MCF 10A (cell line): ENCODE measurements around the gene CCDC148. TPM values are rescaled to one million over a fixed set of nuclear protein-coding genes. Genes with fewer than 3 reads are reported as not detected.

Experiments
- BruUV-seq: library from RNA; stranded (reverse); fragments of 400-500 nt; replicated peaks from 2 replicates; lab custom pipeline; 2021; lab: Mats Ljungman, UMichigan
- CTCF ChIA-PET: fragments of 300-600 bp; sonication (Branson Sonifier 250); formaldehyde crosslinking; extraction: SDS; loops from one replicate; lab custom pipeline; 2021; ENCODE audit warnings: antibody characterized with exemption, inconsistent platforms; lab: Yijun Ruan, JAX
- POLR2A ChIA-PET: fragments of 300-600, 350-650 bp; sonication (Branson Sonifier 250); formaldehyde crosslinking; extraction: SDS; loops from one replicate; lab custom pipeline; 2020; ENCODE audit warnings: antibody characterized with exemption, inconsistent platforms; lab: Yijun Ruan, JAX
- DNase-seq: peaks from one replicate; pipeline ENCODE4 v3.0.0-alpha.2; 2018; ENCODE audit not compliant: unreplicated experiment
- H3K27ac Mint-ChIP-seq: one replicate; pipeline ENCODE4 v1.8.0; 2022; ENCODE audit warnings: mild to moderate bottlenecking, low read depth, mixed read lengths; ENCODE audit not compliant: unreplicated experiment
- H3K27me3 Mint-ChIP-seq: one replicate; pipeline ENCODE4 v1.8.0; 2022; ENCODE audit warnings: mixed read lengths; ENCODE audit not compliant: insufficient read depth, unreplicated experiment
- H3K36me3 Mint-ChIP-seq: one replicate; pipeline ENCODE4 v1.8.0; 2022; ENCODE audit warnings: mild to moderate bottlenecking, moderate library complexity, mixed read lengths; ENCODE audit not compliant: insufficient read depth, unreplicated experiment
- H3K4me1 Mint-ChIP-seq: one replicate; pipeline ENCODE4 v1.8.0; 2022; ENCODE audit warnings: mixed read lengths; ENCODE audit not compliant: insufficient read depth, unreplicated experiment
- H3K4me3 Mint-ChIP-seq: one replicate; pipeline ENCODE4 v1.8.0; 2022; ENCODE audit warnings: mild to moderate bottlenecking, moderate library complexity, mixed read lengths; ENCODE audit not compliant: unreplicated experiment
- H3K9me3 Mint-ChIP-seq: one replicate; pipeline ENCODE4 v1.8.0; 2022; ENCODE audit warnings: mixed read lengths; ENCODE audit not compliant: unreplicated experiment
- CTCF ChIP-seq: fragments of 200-600 bp; IDR thresholded peaks from one replicate; pipeline ENCODE4 v1.8.0; 2022; ENCODE audit warnings: antibody characterized with exemption, mild to moderate bottlenecking; ENCODE audit not compliant: unreplicated experiment
- intact Hi-C: fragments of 100-400 bp; cut with micrococcal nuclease; formaldehyde crosslinking; loops from 2 replicates; pipeline ENCODE4 v1.14.1; 2022
- total RNA-seq: library from RNA; stranded (reverse); gene quantifications from 2 replicates; pipeline ENCODE4 v1.2.3, GENCODE V29; 2022

CCDC148 gene
- total RNA-seq, 1 experiment from 2014 or later: 0.51 TPM

DNA sequence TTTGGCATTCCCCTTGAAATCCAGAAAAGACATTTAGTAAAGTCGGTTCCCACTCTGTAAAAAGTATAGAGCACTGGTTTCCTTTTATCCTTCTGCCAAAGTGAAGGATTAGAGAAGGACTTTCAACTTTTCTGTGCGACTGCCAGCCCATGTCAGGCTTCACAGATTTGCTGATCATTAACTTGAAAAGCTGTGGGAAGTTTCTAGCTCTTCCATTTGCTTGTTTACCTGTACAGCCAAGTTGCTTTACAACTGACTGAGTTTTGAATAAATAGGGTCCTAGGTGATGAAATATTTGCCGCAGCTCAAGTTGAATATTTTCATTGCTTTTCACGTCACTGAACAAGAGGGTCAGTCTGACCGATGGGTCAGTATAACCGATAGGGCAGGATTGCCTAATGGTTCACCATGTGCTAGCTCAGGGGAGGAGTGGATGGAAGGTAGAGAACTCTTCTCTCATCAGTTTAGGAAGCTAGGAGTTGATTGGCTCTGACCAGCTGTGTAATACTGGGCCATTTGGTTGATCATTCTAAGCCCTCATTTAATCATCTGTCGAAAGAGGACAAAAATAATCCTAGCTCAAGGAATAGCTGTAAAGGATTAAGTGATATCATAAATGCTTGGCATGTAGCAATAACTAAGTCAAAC lies 324.5 kb downstream of the CCDC148 start:
- Mint-ChIP-seq H3K36me3 (no peaks in the 10 kb centered on the region), H3K4me1 (no peaks in the 10 kb centered on the region), H3K9me3 (peaks cover 6% of the 10 kb centered on the region), H3K4me3 (no peak overlapping the region), H3K27me3 (no peaks in the 10 kb centered on the region), H3K27ac (no peak overlapping the region)
- TF ChIP-seq CTCF: no peak
- intact Hi-C loops: no loop called here
- DNase-seq: no peak
- ChIA-PET POLR2A (interaction anchor here (1.4 kb wide), 1 partner anchor 13 kb away, joined by 3 read pairs; no protein-coding TSS in a partner anchor), CTCF (no interaction called here)
- no TSS peak for BruUV-seq

DNA sequence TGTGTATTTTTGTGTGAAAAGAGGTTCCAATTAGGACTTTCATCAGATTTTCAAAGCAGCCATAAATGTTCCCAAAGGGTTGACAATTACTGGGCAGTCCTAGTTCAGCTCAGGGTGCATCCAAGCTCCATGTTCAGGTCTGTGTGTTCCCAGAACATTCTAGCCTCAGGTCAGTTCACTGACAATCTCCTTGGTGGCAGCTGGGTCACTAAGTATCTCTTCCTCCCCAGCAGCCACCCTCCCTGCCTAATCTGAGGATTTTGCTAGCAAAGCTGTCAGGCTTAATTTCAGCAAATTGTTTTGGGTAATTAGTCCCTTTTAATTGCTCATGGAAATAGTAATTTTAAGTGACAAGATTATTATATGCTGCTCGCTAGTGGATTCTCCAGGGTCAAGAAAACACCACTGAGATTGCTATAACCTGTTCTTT lies 325.1 kb downstream of the CCDC148 start:
- DNase-seq: no peak
- no peaks in the 10 kb centered on the region for H3K4me1 Mint-ChIP-seq
- no peaks in the 10 kb centered on the region for H3K27me3 Mint-ChIP-seq
- peaks cover 6% of the 10 kb centered on the region for H3K9me3 Mint-ChIP-seq
- no peaks in the 10 kb centered on the region for H3K36me3 Mint-ChIP-seq
- ChIA-PET CTCF (no interaction called here), POLR2A (no interaction called here)
- H3K4me3 Mint-ChIP-seq: no peak overlapping the region
- BruUV-seq: no TSS peak
- intact Hi-C loops: no loop called here
- TF ChIP-seq CTCF: no peak
- H3K27ac Mint-ChIP-seq: no peak overlapping the region

DNA sequence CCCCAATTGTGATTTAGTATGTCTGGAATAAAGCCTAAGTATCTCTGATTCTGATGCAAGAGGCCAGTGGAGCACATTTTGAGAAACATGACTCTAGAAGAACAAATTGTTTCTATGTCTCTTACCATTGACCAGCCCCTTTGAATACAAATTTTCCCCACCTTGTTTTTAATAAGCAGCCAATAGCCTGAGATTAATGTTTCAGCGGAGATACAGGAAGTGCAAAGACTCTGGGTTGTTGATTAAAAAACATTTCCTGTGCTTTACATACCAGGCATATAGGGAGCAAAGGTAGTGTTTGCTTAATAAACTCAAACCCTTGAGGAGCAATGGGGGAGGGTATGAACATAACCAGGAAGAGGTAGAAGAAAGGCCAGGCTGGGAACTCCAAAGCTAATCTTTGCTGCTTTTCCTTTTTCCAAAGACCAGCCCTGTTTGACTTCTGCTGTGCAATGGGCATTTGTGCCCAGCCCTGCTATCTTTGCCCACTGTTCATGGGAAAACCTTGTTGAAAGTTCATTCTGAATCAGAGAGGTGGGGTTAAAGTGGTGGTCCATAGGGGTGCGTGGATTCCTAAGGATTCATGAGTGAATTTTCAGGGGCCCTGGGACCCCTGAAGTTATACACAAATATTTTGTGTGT lies 325.6 kb downstream of the CCDC148 start:
- TF ChIP-seq CTCF: no peak
- peaks cover 6% of the 10 kb centered on the region for H3K9me3 Mint-ChIP-seq
- DNase-seq: no peak
- H3K4me1 Mint-ChIP-seq: no peaks in the 10 kb centered on the region
- H3K36me3 Mint-ChIP-seq: no peaks in the 10 kb centered on the region
- H3K27ac Mint-ChIP-seq: no peak overlapping the region
- no TSS peak for BruUV-seq
- intact Hi-C loops: no loop called here
- H3K27me3 Mint-ChIP-seq: no peaks in the 10 kb centered on the region
- H3K4me3 Mint-ChIP-seq: no peak overlapping the region
- ChIA-PET POLR2A (no interaction called here), CTCF (no interaction called here)

DNA sequence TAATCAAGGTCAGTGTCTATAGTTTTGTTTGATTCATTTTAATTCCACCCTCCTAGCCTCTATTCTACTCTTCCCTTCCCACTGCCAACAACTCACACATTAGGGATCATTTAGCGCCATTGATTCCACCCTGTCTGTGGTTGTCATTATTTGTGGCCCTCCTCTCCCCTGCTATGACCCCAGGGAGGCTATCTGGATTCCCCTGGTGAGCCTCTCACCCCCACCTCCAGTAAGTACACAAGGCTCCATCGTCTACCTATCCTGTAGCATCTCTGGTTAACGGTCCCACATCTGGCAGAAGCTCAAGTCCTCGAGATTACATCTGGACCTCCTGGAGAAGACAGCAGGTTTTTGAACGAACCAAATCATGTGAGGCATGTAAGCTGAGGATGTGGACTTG lies 327.5 kb downstream of the CCDC148 start:
- intact Hi-C loops: no loop called here
- Mint-ChIP-seq H3K27me3 (peaks cover 9% of the 10 kb centered on the region), H3K4me3 (no peak overlapping the region), H3K36me3 (no peaks in the 10 kb centered on the region), H3K27ac (no peak overlapping the region), H3K4me1 (no peaks in the 10 kb centered on the region), H3K9me3 (peaks cover 6% of the 10 kb centered on the region)
- DNase-seq: no peak
- no TSS peak for BruUV-seq
- TF ChIP-seq CTCF: no peak
- POLR2A ChIA-PET: no interaction called here
- CTCF ChIA-PET: no interaction called here
